Fibroblast of pulmonary artery (primary cell): ENCODE data around the gene MED12.

Source experiments
- DNase-seq: peaks from one replicate; pipeline ENCODE4 v3.0.0-alpha.2; 2010; ENCODE audit warnings: low read depth
- H3K4me3 ChIP-seq: replicated peaks from 2 replicates; pipeline ENCODE4 v1.5.1; 2011; ENCODE audit warnings: low read depth, mild to moderate bottlenecking, control low read depth, low read length, moderate library complexity
- TF ChIP-seq, protein P1 (sequence below): IDR thresholded peaks from 2 replicates; pipeline ENCODE4 v1.5.1; 2011; ENCODE audit warnings: mild to moderate bottlenecking, control low read depth, low read length, inconsistent platforms; ENCODE audit errors: missing control alignments

MED12 gene

DNA sequence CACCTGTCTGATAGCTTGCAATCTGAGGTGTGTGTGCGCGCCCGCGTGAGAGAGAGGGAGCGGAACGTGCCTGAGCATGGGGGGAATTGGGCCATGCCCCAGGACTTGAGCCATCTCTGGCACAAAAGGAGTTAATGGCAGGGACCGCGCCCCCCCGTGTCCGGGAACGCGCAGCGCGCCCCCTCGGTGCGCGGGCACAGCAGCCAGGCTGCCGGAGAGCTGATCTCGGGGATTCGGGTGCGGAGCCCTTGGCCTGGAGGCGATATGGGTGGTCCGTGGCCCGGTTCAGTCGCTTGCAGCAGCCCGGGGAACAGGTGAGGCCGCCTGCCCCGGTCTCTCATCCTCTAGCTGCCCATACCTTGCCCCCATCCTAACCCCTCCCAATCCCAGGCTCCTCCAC lies 26.3 kb downstream of the MED12 start, which contains the start of gene NLGN3:
Gene NLGN3 (plus strand): TSS at position 191 of the 400 bp plus-strand sequence. CDS start 2,909 bp downstream, outside the sequence.
- H3K4me3 ChIP-seq, result no peak within 1 kb of the TSS
- no peak for DNase-seq
- TF ChIP-seq, protein P1, sequence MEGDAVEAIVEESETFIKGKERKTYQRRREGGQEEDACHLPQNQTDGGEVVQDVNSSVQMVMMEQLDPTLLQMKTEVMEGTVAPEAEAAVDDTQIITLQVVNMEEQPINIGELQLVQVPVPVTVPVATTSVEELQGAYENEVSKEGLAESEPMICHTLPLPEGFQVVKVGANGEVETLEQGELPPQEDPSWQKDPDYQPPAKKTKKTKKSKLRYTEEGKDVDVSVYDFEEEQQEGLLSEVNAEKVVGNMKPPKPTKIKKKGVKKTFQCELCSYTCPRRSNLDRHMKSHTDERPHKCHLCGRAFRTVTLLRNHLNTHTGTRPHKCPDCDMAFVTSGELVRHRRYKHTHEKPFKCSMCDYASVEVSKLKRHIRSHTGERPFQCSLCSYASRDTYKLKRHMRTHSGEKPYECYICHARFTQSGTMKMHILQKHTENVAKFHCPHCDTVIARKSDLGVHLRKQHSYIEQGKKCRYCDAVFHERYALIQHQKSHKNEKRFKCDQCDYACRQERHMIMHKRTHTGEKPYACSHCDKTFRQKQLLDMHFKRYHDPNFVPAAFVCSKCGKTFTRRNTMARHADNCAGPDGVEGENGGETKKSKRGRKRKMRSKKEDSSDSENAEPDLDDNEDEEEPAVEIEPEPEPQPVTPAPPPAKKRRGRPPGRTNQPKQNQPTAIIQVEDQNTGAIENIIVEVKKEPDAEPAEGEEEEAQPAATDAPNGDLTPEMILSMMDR, result no peak

DNA sequence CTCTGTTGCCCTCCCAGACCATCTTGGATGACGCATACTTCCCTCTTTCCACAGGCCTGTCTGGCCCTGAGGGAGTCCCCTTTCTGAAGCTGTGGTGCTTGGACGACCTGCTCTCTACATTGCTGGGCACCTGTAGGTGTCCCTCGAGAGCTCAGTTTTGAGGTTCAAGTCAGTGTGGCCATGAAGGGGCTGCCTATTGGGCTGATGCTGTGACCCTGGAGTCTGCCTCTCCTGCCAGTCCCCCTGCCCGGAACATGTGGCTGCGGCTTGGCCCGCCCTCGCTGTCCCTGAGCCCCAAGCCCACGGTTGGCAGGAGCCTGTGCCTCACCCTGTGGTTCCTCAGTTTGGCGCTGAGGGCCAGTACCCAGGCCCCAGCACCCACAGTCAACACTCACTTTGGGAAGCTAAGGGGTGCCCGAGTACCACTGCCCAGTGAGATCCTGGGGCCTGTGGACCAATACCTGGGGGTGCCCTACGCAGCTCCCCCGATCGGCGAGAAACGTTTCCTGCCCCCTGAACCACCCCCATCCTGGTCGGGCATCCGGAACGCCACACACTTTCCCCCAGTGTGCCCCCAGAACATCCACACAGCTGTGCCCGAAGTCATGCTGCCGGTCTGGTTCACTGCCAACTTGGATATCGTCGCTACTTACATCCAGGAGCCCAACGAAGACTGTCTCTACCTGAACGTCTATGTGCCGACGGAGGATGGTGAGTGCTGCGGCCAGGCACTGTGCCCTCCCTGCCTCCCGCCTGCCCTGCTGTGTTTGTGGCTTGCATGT lies 29.3 kb downstream of the MED12 start:
- H3K4me3 ChIP-seq, result no peak overlapping the region
- no peak for DNase-seq
- TF ChIP-seq, protein P1, result no peak

DNA sequence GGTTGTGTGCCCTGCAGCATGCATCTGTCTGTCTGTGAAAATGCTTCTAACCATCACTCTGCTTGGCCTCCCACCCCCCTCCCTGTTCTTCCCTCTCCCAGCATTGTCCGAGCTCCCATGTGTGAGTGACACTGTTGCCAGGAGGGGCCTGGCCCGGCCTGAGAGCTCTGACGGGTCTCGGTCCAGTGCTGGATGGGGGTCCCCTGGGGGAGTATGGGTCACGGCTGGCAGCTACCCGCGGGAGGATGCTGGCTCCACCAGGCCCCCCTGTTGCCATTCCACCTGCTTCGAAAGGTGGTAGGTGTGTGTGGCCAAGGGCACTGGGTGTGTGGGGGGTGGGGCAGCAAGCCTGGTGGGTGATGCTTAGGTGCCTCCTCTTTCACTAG lies 29.9 kb downstream of the MED12 start:
- TF ChIP-seq, protein P1, result no peak
- DNase-seq, result no peak
- H3K4me3 ChIP-seq, result no peak overlapping the region

DNA sequence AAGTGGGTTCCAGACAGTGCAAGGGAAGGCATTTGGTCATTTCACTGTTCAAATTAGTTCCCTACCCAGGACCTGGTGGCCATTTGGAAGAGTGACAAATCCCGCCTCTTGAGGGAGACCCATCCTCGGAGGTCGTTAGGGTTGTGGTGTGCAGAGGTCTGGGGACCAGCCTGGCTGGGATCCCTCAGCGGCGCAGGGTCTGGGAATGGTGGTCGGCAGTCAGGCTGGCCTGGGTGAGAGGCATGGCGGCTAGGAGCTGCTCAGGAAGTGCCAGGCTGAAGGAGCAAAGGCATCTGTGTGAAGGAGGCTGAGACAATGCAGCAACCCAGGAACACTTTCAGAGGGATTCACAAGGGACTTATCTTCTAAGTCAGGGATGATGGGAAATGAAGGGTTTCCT lies 33.0 kb downstream of the MED12 start:
- H3K4me3 ChIP-seq, result no peak overlapping the region
- TF ChIP-seq, protein P1, result no peak
- DNase-seq, result no peak

DNA sequence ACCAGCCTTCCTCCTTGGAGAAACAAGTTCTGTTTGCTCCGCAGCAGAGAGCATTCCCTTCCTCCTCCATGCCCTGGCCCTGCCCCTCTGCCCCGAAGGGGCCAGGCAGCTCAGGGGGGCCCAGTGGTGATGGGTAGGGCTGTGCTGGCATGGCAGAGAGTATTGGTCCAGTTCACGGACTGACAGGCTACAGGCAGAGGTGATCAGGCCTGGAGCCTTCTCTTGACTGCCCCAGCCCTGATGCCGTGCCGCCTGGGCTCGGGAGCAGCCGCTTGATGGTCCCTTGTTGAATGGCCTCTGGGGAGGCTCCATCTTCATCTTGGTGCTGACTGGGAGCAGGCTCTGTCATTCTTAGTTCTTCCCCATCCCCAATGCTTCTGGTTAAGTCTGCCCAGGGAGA lies 35.8 kb downstream of the MED12 start:
- TF ChIP-seq, protein P1, result no peak
- H3K4me3 ChIP-seq, result no peak overlapping the region
- no peak for DNase-seq

DNA sequence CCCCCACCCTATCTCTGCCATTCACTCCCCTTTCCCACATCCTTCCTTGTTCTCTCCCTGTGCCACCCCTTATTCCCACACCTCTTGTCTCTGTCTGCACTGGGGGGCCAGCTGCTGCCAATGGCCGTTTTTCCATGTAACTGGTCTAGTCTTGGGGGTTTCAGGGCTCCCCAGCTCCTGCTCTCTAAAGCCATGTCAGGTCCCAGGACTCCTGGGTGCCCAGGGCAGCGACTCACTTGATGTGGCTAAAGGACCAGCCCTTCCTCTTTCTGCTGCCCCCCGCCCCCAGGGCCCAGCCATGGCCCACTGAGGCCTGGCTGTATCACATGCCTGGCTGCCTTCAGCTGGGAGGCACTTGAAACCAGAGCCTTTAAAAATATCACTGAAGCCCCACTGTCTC lies 36.2 kb downstream of the MED12 start:
- no peak for DNase-seq
- no peak overlapping the region for H3K4me3 ChIP-seq
- TF ChIP-seq, protein P1, result no peak

DNA sequence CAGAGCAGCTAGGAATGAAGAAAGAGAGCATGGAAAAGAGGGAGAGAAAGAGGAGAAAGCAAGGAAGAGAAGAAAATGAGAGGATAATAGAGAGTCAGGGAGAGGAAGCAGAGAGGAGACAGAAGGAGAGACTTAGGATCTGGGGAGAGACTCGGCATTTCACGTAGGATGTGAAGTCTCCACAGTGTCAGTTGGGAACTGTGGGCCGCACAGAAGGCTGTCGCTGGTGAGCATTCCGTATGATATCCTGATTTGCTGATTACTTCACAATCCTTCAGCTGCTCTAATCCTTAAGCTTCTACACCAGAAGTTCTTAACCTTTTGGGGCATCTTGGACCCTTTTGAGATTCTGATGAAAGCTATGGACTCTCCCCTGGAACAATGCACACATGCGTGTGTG lies 40.2 kb downstream of the MED12 start:
- TF ChIP-seq, protein P1, result no peak
- no peak overlapping the region for H3K4me3 ChIP-seq
- DNase-seq, result no peak
